Measurements from ENCODE around the gene RFX1.
"Not testable (repeated sequence)": the region's sequence is repeated elsewhere in the genome, so short reads cannot be mapped to it uniquely, and the experiment has no call there.

RFX1 gene

DNA sequence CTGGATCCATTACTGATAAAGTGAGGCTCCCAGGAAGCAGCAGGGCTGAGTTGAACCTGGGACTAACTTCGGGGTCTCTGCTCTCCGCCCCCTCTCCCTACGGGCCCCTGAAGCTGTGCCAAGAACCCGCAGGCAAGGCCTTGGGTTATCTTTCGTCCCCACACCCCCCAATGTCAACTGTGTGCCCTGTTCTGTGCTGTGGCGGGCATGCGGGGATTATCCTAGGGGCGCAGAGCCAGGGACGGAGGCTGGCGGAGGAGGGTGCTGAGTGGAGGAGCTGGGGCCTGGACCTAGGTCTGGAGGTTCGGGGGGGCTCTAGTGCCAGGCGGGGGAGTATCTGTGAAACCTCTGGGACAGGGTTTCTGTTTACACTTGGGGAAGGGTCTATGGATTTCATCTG lies 26.4 kb downstream of the RFX1 start:
- DNase-seq (ENCODE audit: low read depth in 3 of 3, low spot score in 1 of 3), result no peak

DNA sequence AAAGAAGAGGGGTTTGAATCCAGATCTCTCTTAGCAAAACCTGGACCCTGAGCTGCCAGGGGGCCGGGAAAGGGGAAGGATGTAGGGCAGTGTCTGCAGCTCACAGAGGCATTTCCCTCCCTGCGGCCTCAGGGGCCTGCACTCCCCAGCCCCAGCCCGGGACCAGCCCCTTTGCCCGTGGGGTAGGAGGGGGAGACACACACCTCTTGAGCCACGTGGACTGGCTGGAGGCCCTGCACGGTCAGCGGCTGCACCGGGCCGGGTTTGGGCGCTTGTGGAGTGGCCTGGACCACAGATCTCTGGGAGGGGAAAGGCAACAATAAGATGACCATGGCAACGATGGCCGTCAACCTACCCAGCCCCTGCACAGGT lies 26.9 kb downstream of the RFX1 start:
- no peak for DNase-seq (ENCODE audit: low read depth in 3 of 3, low spot score in 1 of 3)

DNA sequence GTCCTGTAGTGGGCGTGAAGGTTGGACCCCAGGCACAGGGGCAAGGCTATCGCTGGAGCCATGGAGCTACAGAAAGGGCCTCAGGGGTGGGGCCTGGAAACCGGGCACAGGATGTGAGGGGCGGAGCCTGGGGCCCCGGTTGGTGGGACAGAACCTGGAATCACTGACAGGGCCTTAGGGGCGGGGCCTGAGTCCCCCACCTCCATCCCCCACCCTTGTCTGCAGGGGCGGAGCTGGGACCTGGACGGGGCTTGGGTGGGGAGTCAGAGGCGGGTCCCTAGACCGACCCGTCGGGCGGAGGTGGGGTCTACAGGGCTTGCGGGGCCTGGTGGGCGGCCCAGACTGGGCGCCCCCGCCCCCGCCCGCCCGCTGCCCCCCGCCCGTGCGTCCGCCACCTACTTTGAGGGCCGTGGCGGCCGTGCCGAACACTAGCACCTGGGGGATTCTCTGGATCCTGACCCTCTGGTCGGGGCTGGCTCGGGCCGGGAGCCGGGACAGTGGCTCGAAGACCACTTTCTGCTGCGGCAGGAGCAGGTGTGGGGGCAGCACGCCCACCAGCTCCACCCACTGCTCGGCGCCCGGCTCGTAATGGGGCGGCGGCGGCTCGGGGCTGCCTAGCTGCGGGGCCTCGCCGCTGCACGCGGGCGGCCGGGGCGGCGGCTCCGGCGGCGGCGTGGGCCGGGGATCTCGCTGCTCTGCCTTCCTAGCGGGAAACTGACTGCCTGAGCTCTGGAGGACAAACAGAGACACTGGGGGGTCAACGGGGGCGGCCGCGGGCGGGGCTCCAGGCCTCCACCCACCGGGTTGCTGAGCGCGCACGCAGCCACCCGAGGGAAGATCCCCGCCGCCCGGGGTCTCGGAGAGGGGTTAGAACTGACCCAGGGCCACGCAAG lies 27.5 kb downstream of the RFX1 start:
- no peak for DNase-seq (ENCODE audit: low read depth in 3 of 3, low spot score in 1 of 3)

DNA sequence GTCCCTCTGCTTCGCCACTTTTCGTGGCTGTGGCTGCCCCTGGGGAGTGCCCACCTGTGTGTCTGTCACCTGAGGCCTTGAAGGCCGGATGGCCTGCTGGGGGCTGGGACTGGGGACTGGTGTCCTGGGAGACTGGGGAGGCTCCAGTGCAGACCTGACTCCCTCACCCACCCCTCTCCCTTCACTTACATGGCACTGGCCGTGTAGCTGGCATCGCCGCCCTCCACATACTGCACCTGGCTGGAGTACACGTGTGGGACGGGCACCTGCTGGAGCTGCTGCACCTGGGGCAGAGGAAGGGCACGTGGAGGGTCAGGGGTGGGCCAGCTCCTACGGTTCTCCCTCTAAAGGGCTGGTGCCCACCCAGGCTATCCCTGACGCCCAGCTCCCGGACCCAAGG lies 28.3 kb downstream of the RFX1 start:
- no peak for DNase-seq (ENCODE audit: low read depth in 3 of 3, low spot score in 1 of 3)

DNA sequence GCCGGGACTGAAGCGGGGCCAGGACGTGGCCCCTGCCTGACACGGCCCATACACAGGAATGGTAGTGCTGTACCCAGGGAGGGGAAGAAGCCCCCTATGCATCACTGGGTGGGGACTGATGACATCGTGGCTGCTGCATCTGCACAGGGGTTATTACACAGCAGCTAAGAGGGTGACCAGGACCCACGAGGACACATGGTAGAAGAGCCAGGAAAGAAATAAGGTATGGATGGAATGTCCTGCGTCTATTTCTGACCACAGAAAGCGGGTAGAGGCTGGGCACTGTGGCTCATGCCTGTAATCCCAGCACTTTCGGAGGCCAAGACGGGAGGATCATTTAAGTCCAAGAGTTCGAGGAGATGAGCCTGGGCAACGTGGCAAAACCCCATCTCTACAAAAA lies 29.7 kb downstream of the RFX1 start:
- DNase-seq (ENCODE audit: low read depth in 3 of 3, low spot score in 1 of 3), result no peak

DNA sequence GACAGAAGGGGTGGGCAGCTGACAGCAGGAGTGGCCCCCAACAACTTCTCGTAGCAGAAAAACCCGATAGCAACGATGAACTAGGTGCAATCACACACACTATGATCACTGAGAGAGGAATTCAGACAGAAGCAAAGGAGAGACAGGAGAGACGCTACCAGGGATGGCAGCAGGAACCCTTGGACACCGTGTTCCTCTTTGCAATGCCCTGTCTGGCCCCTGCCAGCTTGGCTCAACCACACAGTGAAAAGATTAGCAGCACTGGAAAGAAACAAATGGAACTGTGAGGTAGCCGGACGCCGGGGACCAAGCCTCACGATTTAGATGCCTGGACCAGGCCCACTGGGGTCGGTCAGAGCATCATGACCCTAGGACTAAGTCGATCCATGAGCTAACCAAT lies 30.2 kb downstream of the RFX1 start:
- DNase-seq (ENCODE audit: low read depth in 3 of 3, low spot score in 1 of 3), result no peak

DNA sequence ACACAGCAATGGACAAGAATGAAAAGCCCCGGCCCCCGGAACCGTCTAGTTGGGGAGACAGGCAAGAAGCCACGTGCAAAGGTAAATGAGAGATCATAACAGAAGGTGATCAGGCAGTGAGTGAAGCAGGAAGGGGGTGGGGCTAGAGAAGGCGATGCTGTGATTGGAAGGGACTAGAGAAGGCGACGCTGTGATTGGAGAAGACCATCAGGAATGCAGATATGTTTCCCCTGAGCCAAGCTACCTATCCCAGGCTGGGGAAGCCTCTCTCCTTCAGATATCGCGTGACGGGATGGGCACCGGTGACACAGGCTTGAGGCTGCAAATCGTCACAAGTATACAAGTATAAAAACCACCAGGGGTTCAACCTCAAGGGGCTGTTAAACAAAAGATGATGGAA lies 32.0 kb downstream of the RFX1 start:
- no peak for DNase-seq (ENCODE audit: low read depth in 3 of 3, low spot score in 1 of 3)

DNA sequence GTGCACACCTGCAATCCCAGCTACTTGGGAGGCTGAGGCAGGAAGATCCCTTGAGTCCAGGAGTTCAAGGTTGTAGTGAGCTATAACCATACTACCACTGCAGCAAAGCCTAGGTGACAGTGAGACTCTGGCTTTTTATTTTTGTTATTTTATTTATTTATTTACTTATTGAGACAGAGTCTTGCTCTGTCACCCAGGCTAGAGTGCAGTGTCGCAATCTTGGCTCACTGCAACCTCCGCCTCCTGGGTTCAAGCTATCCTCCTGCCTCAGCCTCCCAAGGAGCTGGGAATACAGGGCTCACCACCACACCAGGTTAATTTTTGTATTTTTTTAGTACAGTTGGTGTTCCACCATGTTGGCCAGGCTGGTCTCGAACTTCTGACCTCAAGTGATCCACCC lies 32.6 kb downstream of the RFX1 start:
- not testable (repeated sequence) for DNase-seq (ENCODE audit: low read depth in 3 of 3, low spot score in 1 of 3)

DNA sequence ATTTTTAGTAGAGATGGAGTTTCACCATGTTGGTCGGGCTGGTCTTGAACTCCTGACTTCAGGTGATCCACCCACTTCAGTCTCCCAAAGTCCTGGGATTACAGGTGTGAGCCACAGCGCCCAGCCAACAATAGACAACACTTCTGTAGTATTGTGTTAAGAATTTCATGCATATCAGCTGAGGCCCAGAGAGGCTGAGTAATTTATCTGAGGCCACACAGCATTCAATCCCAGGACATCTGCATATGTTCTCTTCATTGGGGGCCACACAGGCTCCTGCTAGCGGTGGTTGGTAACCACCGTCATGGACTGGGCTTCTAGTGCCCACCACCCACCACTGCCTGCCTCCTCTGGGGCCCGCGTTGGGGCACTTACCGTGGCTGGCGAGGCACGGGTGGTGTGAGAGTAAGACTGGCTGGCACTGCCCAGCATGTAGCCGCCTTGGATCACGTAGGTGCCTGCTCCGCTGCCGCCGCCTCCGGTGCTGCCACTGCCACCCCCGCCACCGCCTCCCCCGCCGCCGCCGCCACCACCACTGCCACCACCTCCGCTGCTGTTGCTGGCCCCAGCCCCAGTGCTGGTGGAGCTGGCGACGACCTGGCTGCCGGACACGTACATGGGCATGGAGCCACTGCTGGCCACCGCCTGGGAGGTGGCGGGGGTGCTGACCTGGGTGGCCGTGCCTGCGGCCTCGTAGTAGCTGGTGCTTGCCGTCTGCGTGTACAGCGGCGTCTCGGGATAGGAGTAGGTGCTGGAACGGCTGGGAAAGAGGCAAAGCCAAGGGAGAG lies 33.6 kb downstream of the RFX1 start:
- DNase-seq (ENCODE audit: low read depth in 3 of 3, low spot score in 1 of 3), result no peak

DNA sequence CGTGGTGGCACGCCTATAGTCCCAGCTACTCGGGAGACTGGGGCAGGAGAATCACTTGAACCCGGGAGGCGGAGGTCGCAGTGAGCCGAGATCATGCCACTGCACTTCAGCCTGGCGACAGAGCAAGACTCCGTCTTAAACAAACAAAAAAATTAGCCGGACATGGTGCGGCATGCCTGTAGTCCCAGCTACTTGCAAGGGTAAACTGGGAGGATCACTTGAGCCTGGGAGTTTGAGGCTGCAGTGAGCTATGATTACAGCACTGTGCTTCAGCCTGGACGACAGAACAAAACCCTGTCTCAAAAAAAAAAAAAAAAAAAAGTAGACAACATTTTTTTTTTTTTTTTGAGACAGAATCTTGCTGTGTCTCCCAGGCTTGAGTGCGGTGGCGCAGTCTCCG lies 34.3 kb downstream of the RFX1 start:
- not testable (repeated sequence) for DNase-seq (ENCODE audit: low read depth in 3 of 3, low spot score in 1 of 3)

DNA sequence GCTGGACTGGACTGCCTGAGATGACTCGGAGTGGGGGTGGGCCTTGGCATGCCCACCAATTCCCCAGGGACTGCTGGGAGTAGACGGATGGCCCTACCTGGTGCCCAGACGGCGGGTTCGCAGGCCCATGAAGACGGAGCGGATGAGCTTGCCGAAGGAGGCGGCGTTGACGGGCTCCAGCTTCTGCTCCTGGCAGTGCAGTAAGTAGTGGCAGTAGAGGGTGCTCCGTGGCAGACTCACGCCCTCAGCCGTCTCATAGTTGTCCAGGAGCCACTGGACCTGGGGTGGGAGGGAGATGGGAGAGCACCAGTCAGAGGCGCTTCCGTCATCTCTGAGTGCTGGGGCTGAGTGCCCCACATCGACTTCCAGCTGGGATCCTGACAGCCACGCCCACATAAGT lies 36.2 kb downstream of the RFX1 start:
- DNase-seq (ENCODE audit: low read depth in 3 of 3, low spot score in 1 of 3), result no peak

DNA sequence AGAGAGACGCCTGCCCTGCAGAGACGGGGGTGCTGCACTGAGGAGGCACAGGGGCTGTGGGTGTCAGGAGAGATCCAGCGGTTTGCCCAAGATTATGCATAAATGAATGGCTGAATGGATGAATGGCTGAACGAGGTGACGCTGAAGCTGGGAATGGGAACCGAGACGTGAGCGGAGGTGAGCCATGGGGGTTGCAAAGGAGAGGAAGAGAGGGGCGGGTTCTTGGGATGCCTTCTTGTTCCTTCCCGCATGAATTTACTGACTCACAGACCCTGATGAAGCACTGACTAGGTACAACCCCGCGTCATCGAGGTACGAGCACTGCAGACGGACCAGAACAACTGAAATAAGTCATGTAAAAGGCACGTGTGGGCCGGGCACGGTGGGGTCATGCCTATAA lies 37.1 kb downstream of the RFX1 start:
- no peak for DNase-seq (ENCODE audit: low read depth in 3 of 3, low spot score in 1 of 3)

DNA sequence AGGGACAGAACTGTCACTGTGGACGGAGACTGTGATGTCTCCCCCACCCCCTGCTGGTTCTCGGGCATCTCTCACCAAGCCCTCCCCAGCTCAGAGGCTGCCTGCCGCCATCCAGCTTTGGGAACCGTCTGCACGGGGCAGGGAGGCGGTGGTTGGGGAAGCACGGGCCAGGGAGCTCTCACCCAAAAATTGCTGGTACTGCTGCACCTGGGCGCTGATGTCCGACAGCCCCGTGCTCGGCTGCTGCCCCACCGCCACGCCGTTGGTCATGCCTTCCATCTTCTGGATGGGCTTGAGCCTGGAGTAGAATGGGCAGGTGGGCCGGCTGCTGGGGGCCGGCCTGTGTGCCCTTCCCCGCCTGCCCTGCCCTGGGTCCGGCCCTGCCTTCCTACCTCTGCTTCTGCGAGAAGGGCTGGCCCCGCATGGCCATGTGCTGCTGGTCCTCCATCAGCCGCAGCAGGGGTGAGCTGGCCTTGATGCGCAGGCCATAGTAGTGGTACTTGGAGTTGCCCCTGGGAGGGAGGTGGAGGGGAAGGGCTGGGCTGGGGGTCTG lies 37.7 kb downstream of the RFX1 start:
- no peak for DNase-seq (ENCODE audit: low read depth in 3 of 3, low spot score in 1 of 3)

DNA sequence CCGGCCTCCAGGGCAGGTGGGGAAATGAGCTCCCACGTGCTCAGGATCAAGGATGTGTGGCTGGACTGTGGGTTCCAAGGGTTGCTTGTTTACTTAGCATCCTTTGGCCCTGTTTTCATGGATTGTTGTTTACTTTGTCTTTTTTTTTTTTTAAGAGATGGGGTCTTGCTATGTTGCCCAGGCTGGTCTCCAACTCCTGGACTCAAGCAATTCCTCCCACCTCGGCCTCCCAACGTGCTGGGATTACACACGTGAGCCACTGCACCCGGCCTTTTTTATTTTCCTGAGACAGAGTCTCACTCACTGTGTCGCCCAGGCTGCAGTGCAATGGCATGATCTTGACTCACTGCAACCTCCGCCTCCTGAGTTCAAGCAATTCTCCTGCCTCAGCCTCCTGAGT lies 38.9 kb downstream of the RFX1 start:
- not testable (repeated sequence) for DNase-seq (ENCODE audit: low read depth in 3 of 3, low spot score in 1 of 3)

DNA sequence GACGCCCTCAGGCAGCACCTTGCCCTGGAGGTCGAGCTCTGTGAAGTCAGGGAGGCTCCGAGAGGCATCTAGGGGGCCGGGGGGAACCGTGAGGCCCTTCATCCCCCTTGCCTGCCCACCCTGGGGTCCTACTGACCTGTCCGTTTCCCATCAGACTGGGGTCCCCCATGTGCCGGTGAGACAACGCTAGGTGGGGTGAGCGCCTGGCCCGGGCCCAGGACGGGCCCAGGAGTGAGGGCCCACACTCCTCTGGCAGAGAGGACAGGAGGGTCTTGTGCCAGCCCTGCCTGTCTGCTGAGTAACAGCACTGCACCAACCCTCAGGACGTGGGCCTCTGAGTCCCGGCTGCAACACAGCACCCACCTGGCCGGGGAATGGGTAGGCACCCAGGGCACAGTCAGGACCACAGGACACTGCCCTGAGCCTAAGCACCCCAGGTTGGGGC lies 39.4 kb downstream of the RFX1 start:
- DNase-seq (ENCODE audit: low read depth in 3 of 3, low spot score in 1 of 3), result no peak

DNA sequence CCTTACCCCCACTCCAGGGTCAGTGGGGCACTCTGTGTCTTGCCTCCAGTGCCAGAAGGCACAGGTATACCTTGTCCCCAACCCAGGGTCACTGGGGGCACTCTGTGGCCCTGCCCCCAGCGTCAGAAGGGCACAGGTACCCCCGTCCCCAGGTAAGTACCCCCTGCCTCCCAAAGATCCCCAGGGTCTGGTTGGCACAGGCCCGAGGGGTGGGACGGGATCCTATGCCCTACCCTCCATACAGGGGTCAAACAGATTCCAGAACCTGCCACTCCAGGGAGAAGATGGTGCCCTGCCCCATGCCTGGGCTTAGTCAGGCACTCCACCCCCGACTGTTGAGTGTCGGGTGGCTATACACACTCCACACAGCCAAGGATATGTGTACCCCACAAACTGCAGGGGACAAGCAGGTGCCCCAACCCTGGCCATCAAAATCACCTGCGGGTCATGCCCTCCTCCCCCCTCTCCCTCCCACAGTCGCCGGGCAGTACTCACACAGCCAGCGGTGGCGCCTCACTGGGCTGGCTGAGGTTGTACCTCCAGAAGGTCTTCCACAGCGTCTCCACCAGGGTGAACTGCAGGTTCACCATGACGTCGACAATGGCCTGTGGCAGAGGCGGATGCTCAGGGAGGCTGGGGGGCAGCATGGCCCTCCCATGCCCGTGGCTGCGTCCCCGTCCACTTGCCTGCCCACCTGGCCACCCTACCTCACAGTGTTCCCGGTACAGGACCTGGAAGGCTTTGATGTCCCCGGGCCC lies 40.0 kb downstream of the RFX1 start:
- DNase-seq (ENCODE audit: low read depth in 3 of 3, low spot score in 1 of 3), result no peak

DNA sequence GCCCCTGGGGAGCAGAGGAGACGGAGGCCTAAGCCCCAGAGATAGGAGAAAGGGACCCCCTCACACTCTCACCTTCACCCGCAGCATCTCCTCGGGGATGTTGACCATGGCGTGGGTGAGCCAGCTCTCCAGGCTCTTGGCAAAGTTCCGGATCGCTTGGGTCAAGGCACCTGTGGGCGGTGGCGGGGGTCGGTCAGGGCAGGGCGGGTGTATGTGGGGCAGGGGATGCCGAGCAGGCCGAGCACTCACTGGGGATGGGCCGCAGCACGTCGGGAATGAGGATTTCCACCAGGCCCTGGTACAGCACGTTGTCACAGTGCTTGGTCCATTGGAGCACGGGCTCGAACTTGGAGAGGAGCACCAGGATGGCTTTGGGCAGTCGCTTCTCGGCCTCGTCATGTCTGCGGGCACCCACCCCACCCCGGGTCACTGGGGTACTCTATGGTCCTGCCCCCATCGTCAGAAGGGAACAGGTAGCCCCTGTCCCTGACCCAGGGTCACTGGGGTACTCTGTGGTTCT lies 40.7 kb downstream of the RFX1 start:
- no peak for DNase-seq (ENCODE audit: low read depth in 3 of 3, low spot score in 1 of 3)

DNA sequence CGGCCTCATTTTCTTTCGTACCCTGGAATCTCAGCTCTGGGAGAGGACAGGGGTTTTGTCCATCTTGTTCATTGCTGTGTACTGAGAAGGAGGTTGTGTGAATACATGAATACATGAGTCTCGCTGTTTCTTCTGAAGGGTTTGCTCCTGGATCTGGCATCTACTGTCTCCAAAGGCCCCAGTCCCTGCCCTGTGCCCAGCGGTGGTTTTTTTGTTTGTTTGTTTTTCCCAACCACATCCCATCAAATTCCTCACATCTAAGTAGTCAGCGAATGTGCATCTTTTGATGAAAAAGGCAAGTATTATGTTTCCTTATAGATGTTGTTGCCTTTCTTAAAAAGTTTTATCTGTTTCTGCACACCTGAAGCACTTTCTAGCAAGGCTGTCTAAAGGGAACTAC lies 41.3 kb downstream of the RFX1 start:
- no peak for DNase-seq (ENCODE audit: low read depth in 3 of 3, low spot score in 1 of 3)

DNA sequence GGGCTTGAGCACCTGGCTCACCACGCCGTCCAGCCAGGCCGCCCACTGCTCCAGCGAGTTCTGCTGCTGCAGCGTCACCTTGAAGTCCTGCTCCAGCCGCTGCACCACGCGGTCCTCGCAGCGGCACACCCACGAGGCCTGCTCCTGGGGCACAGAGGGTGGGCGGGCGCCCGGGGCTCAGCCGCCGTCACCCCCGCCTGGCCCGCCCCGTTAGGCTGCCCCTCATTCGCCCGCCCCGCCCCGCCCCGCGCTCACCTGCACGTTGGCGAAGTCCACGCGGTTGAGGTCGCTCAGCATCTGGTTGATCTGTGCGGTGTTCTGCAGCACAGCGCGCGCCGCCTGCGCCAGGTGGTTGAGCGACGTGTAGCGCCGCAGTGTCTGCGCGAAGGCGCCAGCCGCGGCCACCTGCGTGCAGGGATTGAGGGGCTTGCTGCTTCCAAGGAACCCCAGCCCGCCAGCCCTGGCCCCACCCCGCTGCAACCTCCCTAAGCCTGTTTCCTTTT lies 42.5 kb downstream of the RFX1 start:
- no peak for DNase-seq (ENCODE audit: low read depth in 3 of 3, low spot score in 1 of 3)

DNA sequence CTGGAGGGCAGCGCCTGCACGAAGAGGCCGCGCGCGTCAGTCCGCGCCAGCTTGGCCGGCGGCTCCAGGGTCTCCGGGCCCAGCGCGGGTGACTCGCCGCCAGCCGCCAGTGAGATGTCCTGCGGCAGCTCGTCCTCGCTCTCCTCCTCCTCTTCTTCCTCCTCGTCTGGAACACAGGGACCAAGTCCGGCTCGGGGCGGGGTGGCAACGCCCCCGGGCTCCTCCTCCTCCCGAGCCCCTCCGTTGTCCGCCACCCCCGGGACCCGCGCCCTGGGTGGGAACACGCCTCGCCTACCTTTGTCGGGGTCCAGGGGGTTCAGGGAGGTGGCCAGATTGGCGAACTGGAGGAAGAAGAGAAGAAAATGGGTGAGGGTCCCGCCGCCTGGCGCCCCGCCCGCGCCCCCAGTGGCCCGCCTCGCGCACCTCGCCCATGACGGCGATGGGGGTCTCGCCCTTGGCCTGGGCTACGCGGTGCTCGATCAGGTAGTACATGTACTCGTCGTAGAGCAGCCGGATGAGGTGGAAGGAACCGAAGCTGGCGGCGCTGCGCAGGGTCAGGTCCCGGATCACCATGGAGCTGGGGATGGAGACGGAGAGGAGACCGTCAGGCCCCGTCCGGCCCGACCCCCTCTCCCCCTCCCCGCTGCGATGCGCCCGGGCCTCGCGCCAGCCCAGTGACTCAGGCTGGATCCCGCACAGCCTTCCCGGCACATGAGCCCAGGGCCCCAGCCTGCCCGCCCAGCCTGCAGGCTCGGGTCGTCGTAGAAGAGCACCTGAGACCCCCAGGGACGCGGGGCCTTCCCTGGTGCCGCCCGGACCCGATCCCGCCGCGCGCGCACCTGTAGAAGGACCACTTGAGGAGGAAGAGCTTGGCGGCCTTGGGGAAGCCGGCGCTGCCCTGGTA lies 43.2 kb downstream of the RFX1 start:
- DNase-seq (ENCODE audit: low read depth in 3 of 3, low spot score in 1 of 3), result no peak

Data from stimulated activated CD4-positive, alpha-beta T cell treated with anti-CD3 and anti-CD28 coated beads, TNF-alpha, amount 100 ng/mL, for 1 hour (primary cell).